T-helper 2 cell treated with Interferon-gamma antibody and Interleukin-4, amounts not matched to agents 5 μg/mL and 100 μg/mL, for 36 hours (primary cell): ENCODE data around the gene RSAD2.

Experiments used
- DNase-seq: peaks from one replicate; pipeline ENCODE4 v3.0.0; 2021; ENCODE audit warnings: low spot score
- H3K27ac Mint-ChIP-seq: one replicate; pipeline ENCODE4 v1.8.0; 2021; ENCODE audit warnings: mild to moderate bottlenecking, mixed read lengths
- H3K27me3 Mint-ChIP-seq: one replicate; pipeline ENCODE4 v1.8.0; 2021; ENCODE audit warnings: low read depth, mixed read lengths
- H3K36me3 Mint-ChIP-seq: one replicate; pipeline ENCODE4 v1.8.0; 2021; ENCODE audit warnings: low read depth, mixed read lengths
- H3K4me1 Mint-ChIP-seq: one replicate; pipeline ENCODE4 v1.8.0; 2021; ENCODE audit warnings: low read depth, mixed read lengths
- H3K4me3 Mint-ChIP-seq: one replicate; pipeline ENCODE4 v1.8.0; 2022; ENCODE audit warnings: mild to moderate bottlenecking, moderate library complexity, mixed read lengths
- H3K9me3 Mint-ChIP-seq: one replicate; pipeline ENCODE4 v1.8.0; 2021; ENCODE audit warnings: mixed read lengths

RSAD2 gene

GRCh38 chr2:6919901-6920742 is 42.5 kb downstream of the RSAD2 start:
- Mint-ChIP-seq H3K27me3 (no peaks in the 10 kb centered on the region), H3K27ac (no peak overlapping the region), H3K36me3 (peaks cover 47% of the 10 kb centered on the region), H3K9me3 (peaks cover 5% of the 10 kb centered on the region), H3K4me3 (no peak overlapping the region), H3K4me1 (peaks cover 43% of the 10 kb centered on the region)
- DNase-seq: no peak

GRCh38 chr2:6920743-6921064 is 43.1 kb downstream of the RSAD2 start:
- no peak overlapping the region for H3K4me3 Mint-ChIP-seq
- peaks cover 42% of the 10 kb centered on the region for H3K4me1 Mint-ChIP-seq
- H3K27me3 Mint-ChIP-seq: no peaks in the 10 kb centered on the region
- peaks cover 5% of the 10 kb centered on the region for H3K9me3 Mint-ChIP-seq
- H3K36me3 Mint-ChIP-seq: peaks cover 50% of the 10 kb centered on the region
- no peak for DNase-seq
- H3K27ac Mint-ChIP-seq: no peak overlapping the region

GRCh38 chr2:6921321-6921922 is 43.8 kb downstream of the RSAD2 start:
- Mint-ChIP-seq H3K36me3 (peaks cover 55% of the 10 kb centered on the region), H3K27me3 (no peaks in the 10 kb centered on the region), H3K27ac (no peak overlapping the region), H3K4me3 (no peak overlapping the region), H3K9me3 (peaks cover 9% of the 10 kb centered on the region), H3K4me1 (peaks cover 38% of the 10 kb centered on the region)
- DNase-seq: no peak

GRCh38 chr2:6922201-6922656 is 44.7 kb downstream of the RSAD2 start:
- Mint-ChIP-seq H3K4me3 (no peak overlapping the region), H3K4me1 (peaks cover 35% of the 10 kb centered on the region)
- DNase-seq: no peak

GRCh38 chr2:6923319-6923718 is 45.7 kb downstream of the RSAD2 start:
- no peak for DNase-seq
- H3K9me3 Mint-ChIP-seq: peaks cover 22% of the 10 kb centered on the region
- H3K36me3 Mint-ChIP-seq: peaks cover 73% of the 10 kb centered on the region
- H3K4me3 Mint-ChIP-seq: no peak overlapping the region
- H3K27ac Mint-ChIP-seq: no peak overlapping the region
- H3K27me3 Mint-ChIP-seq: no peaks in the 10 kb centered on the region
- H3K4me1 Mint-ChIP-seq: peaks cover 39% of the 10 kb centered on the region

More at GRCh38 chr2:6922201-6922656, 44.7 kb downstream of the RSAD2 start:
- peaks cover 63% of the 10 kb centered on the region for H3K36me3 Mint-ChIP-seq
- peaks cover 17% of the 10 kb centered on the region for H3K9me3 Mint-ChIP-seq
- no peaks in the 10 kb centered on the region for H3K27me3 Mint-ChIP-seq
- H3K27ac Mint-ChIP-seq: no peak overlapping the region

- DNase-seq: no peak
- H3K36me3 Mint-ChIP-seq: peaks cover 76% of the 10 kb centered on the region
- no peak overlapping the region for H3K4me3 Mint-ChIP-seq
- no peaks in the 10 kb centered on the region for H3K27me3 Mint-ChIP-seq
- H3K4me1 Mint-ChIP-seq: peaks cover 42% of the 10 kb centered on the region
- H3K27ac Mint-ChIP-seq: no peak overlapping the region
- H3K9me3 Mint-ChIP-seq: peaks cover 24% of the 10 kb centered on the region
Observed at GRCh38 chr2:6924101-6924923, 46.7 kb downstream of the RSAD2 start.

GRCh38 chr2:6924924-6925409 is 47.4 kb downstream of the RSAD2 start:
- H3K4me3 Mint-ChIP-seq: no peak overlapping the region
- H3K27me3 Mint-ChIP-seq: no peaks in the 10 kb centered on the region
- peaks cover 73% of the 10 kb centered on the region for H3K36me3 Mint-ChIP-seq
- H3K9me3 Mint-ChIP-seq: peaks cover 24% of the 10 kb centered on the region
- DNase-seq: no peak
- H3K27ac Mint-ChIP-seq: no peak overlapping the region
- H3K4me1 Mint-ChIP-seq: peaks cover 43% of the 10 kb centered on the region

- H3K4me1 Mint-ChIP-seq: peaks cover 38% of the 10 kb centered on the region
- peaks cover 66% of the 10 kb centered on the region for H3K36me3 Mint-ChIP-seq
- no peak for DNase-seq
- H3K27ac Mint-ChIP-seq: no peak overlapping the region
- peaks cover 24% of the 10 kb centered on the region for H3K9me3 Mint-ChIP-seq
- no peak overlapping the region for H3K4me3 Mint-ChIP-seq
- no peaks in the 10 kb centered on the region for H3K27me3 Mint-ChIP-seq
Observed at GRCh38 chr2:6926071-6926732, 48.6 kb downstream of the RSAD2 start.

- Mint-ChIP-seq H3K27me3 (no peaks in the 10 kb centered on the region), H3K4me1 (peaks cover 32% of the 10 kb centered on the region), H3K36me3 (peaks cover 71% of the 10 kb centered on the region), H3K27ac (no peak overlapping the region), H3K9me3 (peaks cover 32% of the 10 kb centered on the region), H3K4me3 (no peak overlapping the region)
- no peak for DNase-seq
Observed at GRCh38 chr2:6927186-6927585, 49.6 kb downstream of the RSAD2 start.

- H3K4me1 Mint-ChIP-seq: peaks cover 30% of the 10 kb centered on the region
- H3K27ac Mint-ChIP-seq: no peak overlapping the region
- H3K27me3 Mint-ChIP-seq: no peaks in the 10 kb centered on the region
- no peak overlapping the region for H3K4me3 Mint-ChIP-seq
- H3K9me3 Mint-ChIP-seq: peaks cover 34% of the 10 kb centered on the region
- no peak for DNase-seq
- H3K36me3 Mint-ChIP-seq: peaks cover 72% of the 10 kb centered on the region
Observed at GRCh38 chr2:6927753-6928152, 50.2 kb downstream of the RSAD2 start.

- H3K27ac Mint-ChIP-seq: no peak overlapping the region
- H3K4me1 Mint-ChIP-seq: peaks cover 30% of the 10 kb centered on the region
- no peak overlapping the region for H3K4me3 Mint-ChIP-seq
- peaks cover 72% of the 10 kb centered on the region for H3K36me3 Mint-ChIP-seq
- no peaks in the 10 kb centered on the region for H3K27me3 Mint-ChIP-seq
- no peak for DNase-seq
- peaks cover 34% of the 10 kb centered on the region for H3K9me3 Mint-ChIP-seq
Observed at GRCh38 chr2:6928452-6928851, 50.9 kb downstream of the RSAD2 start.

GRCh38 chr2:6929196-6929819 is 51.7 kb downstream of the RSAD2 start:
- H3K27ac Mint-ChIP-seq: no peak overlapping the region
- H3K36me3 Mint-ChIP-seq: peaks cover 68% of the 10 kb centered on the region
- no peaks in the 10 kb centered on the region for H3K27me3 Mint-ChIP-seq

More at GRCh38 chr2:6929196-6929819, 51.7 kb downstream of the RSAD2 start:
- Mint-ChIP-seq H3K4me1 (peaks cover 32% of the 10 kb centered on the region), H3K9me3 (peaks cover 34% of the 10 kb centered on the region), H3K4me3 (peak overlapping the region; percentile 21)
- DNase-seq: no peak
